ENCODE measurements around the gene NPTXR.

Gene NPTXR

DNA sequence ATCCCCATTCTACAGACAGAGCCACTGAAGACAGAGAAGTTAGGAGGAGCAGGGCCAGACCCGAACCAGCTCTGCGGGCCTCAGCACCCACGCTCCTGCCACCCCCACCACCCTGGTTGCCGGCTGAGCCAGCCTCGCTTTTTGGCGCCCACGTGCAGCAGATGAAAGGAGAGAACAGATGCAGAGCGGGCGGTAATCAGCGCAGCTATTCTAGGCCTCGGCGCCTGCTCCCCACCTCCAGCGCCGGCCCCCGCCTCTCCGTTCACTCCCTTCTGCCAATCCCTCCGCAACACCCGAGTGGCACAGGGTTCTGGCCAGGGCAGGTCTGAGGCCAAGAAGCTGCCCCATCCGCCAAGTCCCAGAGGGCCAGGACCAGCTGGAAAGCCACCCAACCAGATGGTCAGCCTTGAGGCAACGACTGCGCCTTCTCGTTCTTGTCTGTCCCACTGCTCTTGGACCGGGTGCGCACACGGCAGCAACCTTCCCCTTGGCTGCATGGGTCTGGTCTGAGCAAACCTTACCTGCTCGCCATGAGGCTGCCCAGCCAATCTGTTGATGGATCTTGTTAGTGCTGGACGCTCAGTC lies 66.6 kb downstream of the NPTXR start:
- no peak overlapping the region for H3K4me2 ChIP-seq (ENCODE audit: low read depth, low read length)
- no peaks in the 10 kb centered on the region for H3F3A ChIP-seq (ENCODE audit: insufficient read depth, low read length)
- TF ChIP-seq EZH2phosphoT487 (IDR thresholded peaks at IDR 0.05; ENCODE audit: low read length) (no peak), EZH2 (optimal IDR thresholded peaks at IDR 0.05; ENCODE audit: low read depth, low read length) (no peak)
- TF ChIP-seq, protein P1, sequence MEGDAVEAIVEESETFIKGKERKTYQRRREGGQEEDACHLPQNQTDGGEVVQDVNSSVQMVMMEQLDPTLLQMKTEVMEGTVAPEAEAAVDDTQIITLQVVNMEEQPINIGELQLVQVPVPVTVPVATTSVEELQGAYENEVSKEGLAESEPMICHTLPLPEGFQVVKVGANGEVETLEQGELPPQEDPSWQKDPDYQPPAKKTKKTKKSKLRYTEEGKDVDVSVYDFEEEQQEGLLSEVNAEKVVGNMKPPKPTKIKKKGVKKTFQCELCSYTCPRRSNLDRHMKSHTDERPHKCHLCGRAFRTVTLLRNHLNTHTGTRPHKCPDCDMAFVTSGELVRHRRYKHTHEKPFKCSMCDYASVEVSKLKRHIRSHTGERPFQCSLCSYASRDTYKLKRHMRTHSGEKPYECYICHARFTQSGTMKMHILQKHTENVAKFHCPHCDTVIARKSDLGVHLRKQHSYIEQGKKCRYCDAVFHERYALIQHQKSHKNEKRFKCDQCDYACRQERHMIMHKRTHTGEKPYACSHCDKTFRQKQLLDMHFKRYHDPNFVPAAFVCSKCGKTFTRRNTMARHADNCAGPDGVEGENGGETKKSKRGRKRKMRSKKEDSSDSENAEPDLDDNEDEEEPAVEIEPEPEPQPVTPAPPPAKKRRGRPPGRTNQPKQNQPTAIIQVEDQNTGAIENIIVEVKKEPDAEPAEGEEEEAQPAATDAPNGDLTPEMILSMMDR (IDR thresholded peaks at IDR 0.05; ENCODE audit: low read length) = no peak
- H2AFZ ChIP-seq (ENCODE audit: low read length) = no peak overlapping the region
- H3K79me2 ChIP-seq (ENCODE audit: low read length) = no peaks in the 10 kb centered on the region
- no peak overlapping the region for H3K9ac ChIP-seq (ENCODE audit: low read length)
- no peak for DNase-seq
- H3K9me2 ChIP-seq (replicated peaks; ENCODE audit: insufficient read depth, low read length) = no peaks in the 10 kb centered on the region
- H3K4me1 ChIP-seq (ENCODE audit: low read length) = no peaks in the 10 kb centered on the region
- H3K4me3 ChIP-seq (ENCODE audit: low read length) = no peak overlapping the region
- no peaks in the 10 kb centered on the region for H3K27me3 ChIP-seq (replicated peaks; ENCODE audit: insufficient read depth, low read length)
- no peaks in the 10 kb centered on the region for H4K20me1 ChIP-seq (ENCODE audit: insufficient read depth, low read length)
- no peak overlapping the region for H3K27ac ChIP-seq (ENCODE audit: low read length)
- no peaks in the 10 kb centered on the region for H3K9me3 ChIP-seq (replicated peaks; ENCODE audit: insufficient read depth, low read length)
- H3K36me3 ChIP-seq (replicated peaks; ENCODE audit: insufficient read depth, low read length) = no peaks in the 10 kb centered on the region

DNA sequence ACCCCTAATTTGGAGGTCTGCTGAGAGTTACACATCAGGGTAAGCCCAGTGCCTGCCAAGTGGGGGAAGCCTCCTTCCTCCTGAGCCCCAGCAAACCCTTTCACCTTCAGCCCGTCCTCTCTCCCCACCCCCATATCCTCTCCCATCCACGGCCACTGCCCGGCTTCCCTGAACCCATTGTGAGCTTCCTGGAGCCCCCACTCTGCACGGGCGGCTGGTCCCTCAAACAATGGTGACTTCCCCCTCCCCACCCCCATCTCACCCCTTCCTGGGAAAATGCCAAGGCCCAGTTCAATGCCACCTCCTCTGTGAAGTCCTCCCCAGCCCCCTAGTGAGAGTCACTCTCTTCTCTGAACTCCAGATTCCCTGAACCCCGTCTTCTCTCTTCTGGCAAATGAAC lies 67.7 kb downstream of the NPTXR start:
- no peak overlapping the region for H3K9ac ChIP-seq (ENCODE audit: low read length)
- DNase-seq = no peak
- H2AFZ ChIP-seq (ENCODE audit: low read length) = no peak overlapping the region
- H3K27me3 ChIP-seq (replicated peaks; ENCODE audit: insufficient read depth, low read length) = no peaks in the 10 kb centered on the region
- H4K20me1 ChIP-seq (ENCODE audit: insufficient read depth, low read length) = no peaks in the 10 kb centered on the region
- TF ChIP-seq EZH2 (optimal IDR thresholded peaks at IDR 0.05; ENCODE audit: low read depth, low read length) (no peak), EZH2phosphoT487 (IDR thresholded peaks at IDR 0.05; ENCODE audit: low read length) (no peak)
- H3K27ac ChIP-seq (ENCODE audit: low read length) = no peak overlapping the region
- no peak overlapping the region for H3K4me3 ChIP-seq (ENCODE audit: low read length)
- no peaks in the 10 kb centered on the region for H3K79me2 ChIP-seq (ENCODE audit: low read length)
- no peaks in the 10 kb centered on the region for H3F3A ChIP-seq (ENCODE audit: insufficient read depth, low read length)
- no peaks in the 10 kb centered on the region for H3K4me1 ChIP-seq (ENCODE audit: low read length)
- no peaks in the 10 kb centered on the region for H3K9me3 ChIP-seq (replicated peaks; ENCODE audit: insufficient read depth, low read length)
- no peaks in the 10 kb centered on the region for H3K9me2 ChIP-seq (replicated peaks; ENCODE audit: insufficient read depth, low read length)
- H3K36me3 ChIP-seq (replicated peaks; ENCODE audit: insufficient read depth, low read length) = no peaks in the 10 kb centered on the region
- H3K4me2 ChIP-seq (ENCODE audit: low read depth, low read length) = no peak overlapping the region

DNA sequence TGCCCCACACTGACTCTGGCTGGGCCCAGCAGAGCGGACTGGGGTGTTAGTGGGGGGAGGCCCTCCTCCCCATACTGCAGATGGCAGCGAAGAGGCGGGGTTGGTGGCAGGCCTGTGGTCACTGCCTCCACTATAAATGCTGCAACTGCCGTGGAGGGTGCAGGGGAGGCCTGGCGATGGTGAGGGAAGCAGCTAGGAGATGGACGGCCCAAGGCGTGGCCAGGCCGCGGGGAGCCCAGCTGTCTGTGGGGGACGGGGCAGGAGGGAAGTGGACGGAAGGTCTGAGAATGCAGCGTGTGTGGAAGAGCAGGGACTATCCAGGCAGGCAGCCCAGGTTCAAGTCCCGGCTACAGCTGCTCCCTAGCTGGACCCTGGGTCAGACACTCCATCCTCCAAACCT lies 68.2 kb downstream of the NPTXR start:
- Histone ChIP-seq H3K4me2 (ENCODE audit: low read depth, low read length) (no peak overlapping the region), H3K9me3 (replicated peaks; ENCODE audit: insufficient read depth, low read length) (no peaks in the 10 kb centered on the region), H2AFZ (ENCODE audit: low read length) (no peak overlapping the region), H3K4me1 (ENCODE audit: low read length) (no peaks in the 10 kb centered on the region), H3F3A (ENCODE audit: insufficient read depth, low read length) (no peaks in the 10 kb centered on the region), H3K36me3 (replicated peaks; ENCODE audit: insufficient read depth, low read length) (no peaks in the 10 kb centered on the region), H3K4me3 (ENCODE audit: low read length) (no peak overlapping the region), H3K9ac (ENCODE audit: low read length) (no peak overlapping the region), H3K9me2 (replicated peaks; ENCODE audit: insufficient read depth, low read length) (no peaks in the 10 kb centered on the region), H3K27me3 (replicated peaks; ENCODE audit: insufficient read depth, low read length) (no peaks in the 10 kb centered on the region), H4K20me1 (ENCODE audit: insufficient read depth, low read length) (no peaks in the 10 kb centered on the region), H3K79me2 (ENCODE audit: low read length) (no peaks in the 10 kb centered on the region), H3K27ac (ENCODE audit: low read length) (no peak overlapping the region)
- DNase-seq = no peak
- TF ChIP-seq, protein P1 (IDR thresholded peaks at IDR 0.05; ENCODE audit: low read length) = no peak
- no peak for TF ChIP-seq EZH2 (optimal IDR thresholded peaks at IDR 0.05; ENCODE audit: low read depth, low read length)

DNA sequence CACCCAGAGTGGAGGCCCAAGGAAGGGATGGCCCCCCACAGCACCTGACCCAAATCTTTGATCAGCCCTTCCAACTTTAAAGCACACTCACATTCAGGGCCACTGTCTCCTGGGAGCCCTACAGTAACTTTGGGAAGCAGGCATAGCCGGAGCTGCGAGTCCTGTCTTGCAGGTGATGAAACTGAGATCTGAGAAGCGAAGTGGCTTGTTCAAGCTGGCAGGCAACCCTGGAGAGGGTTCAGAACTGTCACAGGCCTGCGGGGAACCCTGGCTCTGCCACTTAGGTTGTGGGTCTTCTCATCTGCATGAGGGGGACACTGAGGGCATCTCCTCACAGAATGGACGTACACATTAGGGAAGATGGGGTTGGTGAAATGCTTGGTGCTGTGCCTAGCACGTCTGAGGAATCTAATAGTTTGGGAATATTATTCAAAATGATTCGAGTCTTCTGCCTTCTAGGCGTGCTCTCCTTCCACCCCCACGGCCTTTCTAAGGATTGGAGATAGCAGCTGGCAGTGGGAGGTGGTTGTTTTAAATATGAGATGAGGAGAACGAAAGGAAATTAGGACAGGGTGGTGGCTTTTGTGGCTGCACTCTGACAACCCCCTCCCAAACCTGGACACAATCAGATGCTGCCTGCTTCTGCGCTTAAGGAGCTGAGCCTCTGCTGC lies 69.2 kb downstream of the NPTXR start:
- no peak for DNase-seq
- Histone ChIP-seq H3K9ac (ENCODE audit: low read length) (no peak overlapping the region), H3K9me2 (replicated peaks; ENCODE audit: insufficient read depth, low read length) (no peaks in the 10 kb centered on the region), H4K20me1 (ENCODE audit: insufficient read depth, low read length) (no peaks in the 10 kb centered on the region), H3K36me3 (replicated peaks; ENCODE audit: insufficient read depth, low read length) (no peaks in the 10 kb centered on the region), H2AFZ (ENCODE audit: low read length) (no peak overlapping the region), H3K27me3 (replicated peaks; ENCODE audit: insufficient read depth, low read length) (no peaks in the 10 kb centered on the region), H3F3A (ENCODE audit: insufficient read depth, low read length) (no peaks in the 10 kb centered on the region), H3K9me3 (replicated peaks; ENCODE audit: insufficient read depth, low read length) (no peaks in the 10 kb centered on the region), H3K27ac (ENCODE audit: low read length) (no peak overlapping the region), H3K4me3 (ENCODE audit: low read length) (no peak overlapping the region), H3K79me2 (ENCODE audit: low read length) (no peaks in the 10 kb centered on the region), H3K4me1 (ENCODE audit: low read length) (no peaks in the 10 kb centered on the region), H3K4me2 (ENCODE audit: low read depth, low read length) (no peak overlapping the region)
- TF ChIP-seq EZH2 (optimal IDR thresholded peaks at IDR 0.05; ENCODE audit: low read depth, low read length) (no peak), EZH2phosphoT487 (IDR thresholded peaks at IDR 0.05; ENCODE audit: low read length) (no peak)
- TF ChIP-seq, protein P1 (IDR thresholded peaks at IDR 0.05; ENCODE audit: low read length) = no peak
